Measurements from ENCODE around the gene PDGFA. TPM values are rescaled to one million over a fixed set of nuclear protein-coding genes. Genes with fewer than 3 reads are reported as not detected.

PDGFA gene
- total RNA-seq, 1 donor from 2014 or later = 26.0 TPM

DNA sequence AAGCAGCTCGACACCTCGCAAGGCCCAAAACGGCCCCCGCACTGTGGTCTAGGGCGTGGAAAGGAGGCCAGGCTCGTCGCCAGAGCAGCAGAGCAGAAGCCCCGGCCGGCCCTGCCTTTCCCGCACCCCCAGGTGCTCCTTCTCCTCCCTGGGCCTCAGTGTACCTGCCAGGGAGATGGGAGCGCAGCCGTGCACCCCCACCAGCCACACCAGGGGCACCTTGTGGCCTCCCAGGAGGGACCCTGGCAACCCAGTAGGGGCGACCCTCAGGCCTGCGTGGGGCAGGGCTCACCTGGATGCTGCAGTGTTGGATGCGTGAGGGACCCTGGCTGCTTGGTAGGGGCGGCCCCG lies 9.5 kb downstream of the PDGFA start:
- peak; percentile 11 for DNase-seq
- TF ChIP-seq CTCF (IDR thresholded peaks at IDR 0.05; ENCODE audit: borderline replicate concordance) = no peak
- H3K4me1 ChIP-seq = peaks cover 34% of the 10 kb centered on the region
- no peak overlapping the region for H3K4me3 ChIP-seq
- H3K27me3 ChIP-seq (ENCODE audit: low read depth) = no peaks in the 10 kb centered on the region
- H3K9me3 ChIP-seq (replicated peaks) = no peaks in the 10 kb centered on the region
- H3K36me3 ChIP-seq = peaks cover 41% of the 10 kb centered on the region
- no peak overlapping the region for H3K27ac ChIP-seq (replicated peaks)
- intact Hi-C loops (cut with micrococcal nuclease) = no loop called here

GRCh38 chr7:509426-510130 lies 10.1 kb downstream of the PDGFA start:
- H3K36me3 ChIP-seq = peaks cover 41% of the 10 kb centered on the region
- H3K9me3 ChIP-seq (replicated peaks) = no peaks in the 10 kb centered on the region
- peak; percentile 5 for DNase-seq
- TF ChIP-seq CTCF (IDR thresholded peaks at IDR 0.05; ENCODE audit: borderline replicate concordance) = no peak
- H3K27me3 ChIP-seq (ENCODE audit: low read depth) = no peaks in the 10 kb centered on the region
- no peak overlapping the region for H3K27ac ChIP-seq (replicated peaks)
- intact Hi-C loops (cut with micrococcal nuclease) = no loop called here
- no peak overlapping the region for H3K4me3 ChIP-seq
- H3K4me1 ChIP-seq = peaks cover 34% of the 10 kb centered on the region

GRCh38 chr7:508461-509170 lies 11.0 kb downstream of the PDGFA start:
- Histone ChIP-seq H3K36me3 (peaks cover 41% of the 10 kb centered on the region), H3K27me3 (ENCODE audit: low read depth) (no peaks in the 10 kb centered on the region), H3K9me3 (replicated peaks) (no peaks in the 10 kb centered on the region), H3K4me1 (peaks cover 34% of the 10 kb centered on the region), H3K4me3 (no peak overlapping the region), H3K27ac (replicated peaks) (no peak overlapping the region)
- intact Hi-C loops (cut with micrococcal nuclease) = no loop called here
- DNase-seq = peak; percentile 2
- TF ChIP-seq CTCF (IDR thresholded peaks at IDR 0.05; ENCODE audit: borderline replicate concordance) = no peak

- H3K9me3 ChIP-seq (replicated peaks) = no peaks in the 10 kb centered on the region
- intact Hi-C loops (cut with micrococcal nuclease) = no loop called here
- no peaks in the 10 kb centered on the region for H3K27me3 ChIP-seq (ENCODE audit: low read depth)
- peak; percentile 12 for DNase-seq
- H3K36me3 ChIP-seq = peaks cover 41% of the 10 kb centered on the region
- no peak overlapping the region for H3K27ac ChIP-seq (replicated peaks)
- no peak for TF ChIP-seq CTCF (IDR thresholded peaks at IDR 0.05; ENCODE audit: borderline replicate concordance)
- peaks cover 33% of the 10 kb centered on the region for H3K4me1 ChIP-seq
- no peak overlapping the region for H3K4me3 ChIP-seq
Measured at GRCh38 chr7:507623-508300, 11.9 kb downstream of the PDGFA start.

DNA sequence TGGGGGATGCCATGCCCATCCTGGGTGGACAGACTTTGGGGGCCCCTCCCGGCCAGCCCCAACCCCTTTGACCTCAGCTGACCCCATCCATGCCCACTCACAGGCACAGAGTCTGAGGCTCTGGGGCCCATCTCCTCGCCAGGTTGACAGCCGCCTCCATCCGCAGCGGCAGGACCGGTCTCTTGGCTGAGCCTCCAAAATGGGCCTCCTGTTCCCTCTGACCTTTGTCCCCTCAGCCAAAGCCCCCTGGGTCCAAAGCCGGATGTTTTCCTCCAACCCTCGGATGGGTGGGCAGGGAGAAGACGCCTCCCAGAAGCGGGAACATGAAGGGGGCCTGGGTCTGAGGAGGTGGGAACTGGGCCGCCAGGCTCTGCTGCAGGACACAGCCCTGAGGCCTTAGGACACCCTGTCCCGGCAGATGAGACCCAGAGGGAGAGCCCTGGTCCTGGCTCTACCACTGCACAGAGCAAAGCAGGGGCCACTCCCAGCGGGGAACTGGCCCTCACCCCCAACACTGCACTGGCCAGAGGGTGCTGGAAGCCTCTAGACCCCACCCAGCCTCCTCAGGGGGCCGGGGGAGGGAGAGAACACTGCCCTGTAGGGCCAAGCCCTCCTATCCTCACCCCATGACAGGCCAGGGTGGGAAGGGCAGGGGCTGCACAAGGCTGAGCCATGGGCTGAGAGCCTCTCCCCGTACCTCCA lies 12.6 kb downstream of the PDGFA start:
- Histone ChIP-seq H3K4me3 (no peak overlapping the region), H3K9me3 (replicated peaks) (no peaks in the 10 kb centered on the region), H3K27me3 (ENCODE audit: low read depth) (no peaks in the 10 kb centered on the region), H3K4me1 (peaks cover 29% of the 10 kb centered on the region), H3K27ac (replicated peaks) (no peak overlapping the region), H3K36me3 (peaks cover 41% of the 10 kb centered on the region)
- intact Hi-C loops (cut with micrococcal nuclease) = no loop called here
- TF ChIP-seq CTCF (IDR thresholded peaks at IDR 0.05; ENCODE audit: borderline replicate concordance) = no peak
- DNase-seq = peak; percentile 7
